ENCODE measurements around the gene CDC123. TPM values are rescaled to one million over a fixed set of nuclear protein-coding genes. Genes with fewer than 3 reads are reported as not detected.

Gene CDC123
- total and polyA plus RNA-seq, 2 experiments from 2014 or later: 158 to 179 TPM

GRCh38 chr10:12186323-12186722 is 9.7 kb upstream of the CDC123 start (continued):
- TF ChIP-seq EZH2 (IDR thresholded peaks at IDR 0.05; ENCODE audit: low read depth, unreplicated experiment): no peak
- no peak for TF ChIP-seq ZNF114 (CRISPR knock-in tag; IDR thresholded peaks at IDR 0.05)
- no peak for TF ChIP-seq REST (IDR thresholded peaks at IDR 0.05; ENCODE audit: unreplicated experiment)
- no peak for TF ChIP-seq NANOG (IDR thresholded peaks at IDR 0.05; ENCODE audit: borderline replicate concordance)
- no peak for TF ChIP-seq EZH2phosphoT487 (IDR thresholded peaks at IDR 0.05; ENCODE audit: unreplicated experiment)
- TF ChIP-seq POLR2AphosphoS5 (IDR thresholded peaks at IDR 0.05; ENCODE audit: low read depth): no peak
- no peak for TF ChIP-seq JUNB (IDR thresholded peaks at IDR 0.05; ENCODE audit: unreplicated experiment)
- TF ChIP-seq CTCF (conservative IDR thresholded peaks at IDR 0.05; ENCODE audit: low read depth in 2 of 2): no peak

- Mint-ChIP-seq H3K36me3 (ENCODE audit: low read depth) (peaks cover 36% of the 10 kb centered on the region), H3K4me3 (no peak overlapping the region)
- peaks cover 61% of the 10 kb centered on the region for H3K79me2 ChIP-seq (replicated peaks; ENCODE audit: insufficient read depth)
- TF ChIP-seq ZNF462 (CRISPR knock-in tag; IDR thresholded peaks at IDR 0.05) (no peak), ZNF331 (CRISPR knock-in tag; IDR thresholded peaks at IDR 0.05; ENCODE audit: low read depth) (no peak), CREB1 (CRISPR knock-in tag; IDR thresholded peaks at IDR 0.05; ENCODE audit: low read depth) (no peak), CTCF (conservative IDR thresholded peaks at IDR 0.05; ENCODE audit: low read depth in 2 of 2) (no peak), NANOG (IDR thresholded peaks at IDR 0.05; ENCODE audit: borderline replicate concordance) (no peak)
These were observed 8.6 kb upstream of the CDC123 start for GRCh38 chr10:12187321-12187905.

More at GRCh38 chr10:12187321-12187905, 8.6 kb upstream of the CDC123 start:
- no peak for ATAC-seq
- Histone ChIP-seq H3K27me3 (ENCODE audit: insufficient read depth) (no peaks in the 10 kb centered on the region), H2AFZ (no peak overlapping the region), H3K36me3 (ENCODE audit: insufficient read depth) (peaks cover 13% of the 10 kb centered on the region; the same call in 1 of the 2 replicates), H3K4me2 (no peak overlapping the region), H3F3A (replicated peaks; ENCODE audit: low read depth) (no peaks in the 10 kb centered on the region), H3K4me3 (no peak overlapping the region), H4K20me1 (replicated peaks; ENCODE audit: insufficient read depth) (peaks cover 24% of the 10 kb centered on the region), H3K4me1 (ENCODE audit: insufficient read depth) (no peaks in the 10 kb centered on the region), H3K27ac (ENCODE audit: low read depth) (no peak overlapping the region), H3K9me2 (ENCODE audit: insufficient read depth) (no peaks in the 10 kb centered on the region)
- Mint-ChIP-seq H3K9me3 (0 out of 3 replicates have a peak, but pooled peaks cover 3% of the 10 kb centered on the region), H3K4me1 (peaks cover 13% of the 10 kb centered on the region), H3K27ac (no peak overlapping the region), H3K27me3 (ENCODE audit: insufficient read depth, low read depth, poor library complexity) (peaks cover 4% of the 10 kb centered on the region)
- DNase-seq (ENCODE audit: low spot score): no peak

Data from GM23338 (cell line).